DND-41 (cell line): ENCODE results near the gene PTPRN2.

ENCODE experiments used
- ATAC-seq: fragments of 200-7000 bp; cut with Tn5 transposase; 3 replicates; pipeline ENCODE4 v1.9.1; 2021; ENCODE audit warnings: low read depth; ENCODE audit not compliant: insufficient read depth
- DNase-seq: peaks from one replicate; pipeline ENCODE4 v3.0.0-alpha.2; 2020
- H2AFZ ChIP-seq: 2 replicates; pipeline ENCODE4 v1.6.0; 2012; ENCODE audit warnings: low read depth, low read length
- H3K27ac ChIP-seq: 2 replicates; pipeline ENCODE4 v1.5.1; 2012; ENCODE audit warnings: low read length, inconsistent platforms
- H3K27me3 ChIP-seq: fragments of 200-600 bp; sonication (generic); 2 replicates; pipeline ENCODE4 v1.6.0; 2012; ENCODE audit warnings: low read length, mild to moderate bottlenecking, inconsistent platforms; ENCODE audit not compliant: insufficient read depth, poor library complexity
- H3K36me3 ChIP-seq: 2 replicates; pipeline ENCODE4 v1.5.1; 2012; ENCODE audit warnings: low read length, inconsistent platforms; ENCODE audit not compliant: insufficient read depth
- H3K4me1 ChIP-seq: 2 replicates; pipeline ENCODE4 v1.5.1; 2012; ENCODE audit warnings: mild to moderate bottlenecking, low read length; ENCODE audit not compliant: insufficient read depth
- H3K4me2 ChIP-seq: 2 replicates; pipeline ENCODE4 v1.6.0; 2012; ENCODE audit warnings: mild to moderate bottlenecking, moderate library complexity, low read length, inconsistent platforms; ENCODE audit not compliant: insufficient read depth
- H3K4me3 ChIP-seq, 2 experiments: fragments of 200-600 bp in 1 of 2; shearing (Covaris generic) in 1 of 2; 2 replicates each; pipeline ENCODE4 v1.5.1; 2012 to 2016; ENCODE audit warnings: inconsistent platforms in 2 of 2, low read length in 2 of 2, mild to moderate bottlenecking in 2 of 2, low read depth in 1 of 2, moderate library complexity in 1 of 2
- H3K79me2 ChIP-seq: 2 replicates; pipeline ENCODE4 v1.6.0; 2012; ENCODE audit warnings: low read length, inconsistent platforms; ENCODE audit not compliant: insufficient read depth
- H3K9ac ChIP-seq: 2 replicates; pipeline ENCODE4 v1.6.0; 2012; ENCODE audit warnings: low read depth, mild to moderate bottlenecking, inconsistent platforms, low read length, moderate library complexity
- H3K9me3 ChIP-seq: 2 replicates; pipeline ENCODE4 v1.5.1; 2012; ENCODE audit warnings: low read length, moderate library complexity, mild to moderate bottlenecking, inconsistent platforms; ENCODE audit not compliant: insufficient read depth, severe bottlenecking
- H4K20me1 ChIP-seq: 2 replicates; pipeline ENCODE4 v1.6.0; 2012; ENCODE audit warnings: low read length; ENCODE audit not compliant: insufficient read depth
- EZH2 ChIP-seq: IDR thresholded peaks from 3 replicates; pipeline ENCODE4 v1.6.1; 2012; ENCODE audit warnings: borderline replicate concordance, low read depth, mild to moderate bottlenecking, moderate library complexity, low read length, inconsistent platforms; ENCODE audit not compliant: severe bottlenecking
- TF ChIP-seq, protein P1 (sequence below): IDR thresholded peaks from 2 replicates; pipeline ENCODE4 v1.5.1; 2012; ENCODE audit warnings: borderline replicate concordance, low read length, moderate library complexity, mild to moderate bottlenecking; ENCODE audit not compliant: poor library complexity, severe bottlenecking; ENCODE audit errors: extremely low read depth

Gene PTPRN2

DNA sequence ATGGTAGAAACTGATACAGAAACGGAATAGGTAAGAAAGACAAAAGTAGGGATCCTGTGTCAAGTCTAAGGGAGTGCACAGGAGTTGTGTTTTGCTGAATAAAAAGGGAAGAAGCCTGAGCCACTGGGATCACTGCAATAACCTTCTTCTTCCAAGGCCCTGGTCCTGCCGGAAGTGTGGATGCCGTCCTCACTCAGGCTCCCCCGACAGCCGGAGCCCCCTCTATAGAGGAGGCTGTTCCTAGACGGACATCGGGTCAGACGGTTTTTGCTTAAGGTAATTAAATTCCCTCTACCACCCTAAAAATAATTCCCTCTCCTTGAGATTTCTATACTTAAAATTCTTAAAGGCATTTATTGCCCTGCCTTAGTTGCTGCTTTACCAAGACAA, 566.9 kb downstream of the PTPRN2 start:
- Histone ChIP-seq H3K9me3 (no peaks in the 10 kb centered on the region), H4K20me1 (no peaks in the 10 kb centered on the region), H3K79me2 (no peaks in the 10 kb centered on the region), H3K27ac (no peak overlapping the region), H3K36me3 (no peaks in the 10 kb centered on the region), H3K4me2 (no peak overlapping the region), H3K4me1 (no peaks in the 10 kb centered on the region), H3K27me3 (no peaks in the 10 kb centered on the region), H2AFZ (no peak overlapping the region), H3K4me3 (no peak overlapping the region), H3K9ac (no peak overlapping the region)
- ATAC-seq (no peak), DNase-seq (no peak)
- TF ChIP-seq, protein P1, sequence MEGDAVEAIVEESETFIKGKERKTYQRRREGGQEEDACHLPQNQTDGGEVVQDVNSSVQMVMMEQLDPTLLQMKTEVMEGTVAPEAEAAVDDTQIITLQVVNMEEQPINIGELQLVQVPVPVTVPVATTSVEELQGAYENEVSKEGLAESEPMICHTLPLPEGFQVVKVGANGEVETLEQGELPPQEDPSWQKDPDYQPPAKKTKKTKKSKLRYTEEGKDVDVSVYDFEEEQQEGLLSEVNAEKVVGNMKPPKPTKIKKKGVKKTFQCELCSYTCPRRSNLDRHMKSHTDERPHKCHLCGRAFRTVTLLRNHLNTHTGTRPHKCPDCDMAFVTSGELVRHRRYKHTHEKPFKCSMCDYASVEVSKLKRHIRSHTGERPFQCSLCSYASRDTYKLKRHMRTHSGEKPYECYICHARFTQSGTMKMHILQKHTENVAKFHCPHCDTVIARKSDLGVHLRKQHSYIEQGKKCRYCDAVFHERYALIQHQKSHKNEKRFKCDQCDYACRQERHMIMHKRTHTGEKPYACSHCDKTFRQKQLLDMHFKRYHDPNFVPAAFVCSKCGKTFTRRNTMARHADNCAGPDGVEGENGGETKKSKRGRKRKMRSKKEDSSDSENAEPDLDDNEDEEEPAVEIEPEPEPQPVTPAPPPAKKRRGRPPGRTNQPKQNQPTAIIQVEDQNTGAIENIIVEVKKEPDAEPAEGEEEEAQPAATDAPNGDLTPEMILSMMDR: no peak
- TF ChIP-seq EZH2: no peak

DNA sequence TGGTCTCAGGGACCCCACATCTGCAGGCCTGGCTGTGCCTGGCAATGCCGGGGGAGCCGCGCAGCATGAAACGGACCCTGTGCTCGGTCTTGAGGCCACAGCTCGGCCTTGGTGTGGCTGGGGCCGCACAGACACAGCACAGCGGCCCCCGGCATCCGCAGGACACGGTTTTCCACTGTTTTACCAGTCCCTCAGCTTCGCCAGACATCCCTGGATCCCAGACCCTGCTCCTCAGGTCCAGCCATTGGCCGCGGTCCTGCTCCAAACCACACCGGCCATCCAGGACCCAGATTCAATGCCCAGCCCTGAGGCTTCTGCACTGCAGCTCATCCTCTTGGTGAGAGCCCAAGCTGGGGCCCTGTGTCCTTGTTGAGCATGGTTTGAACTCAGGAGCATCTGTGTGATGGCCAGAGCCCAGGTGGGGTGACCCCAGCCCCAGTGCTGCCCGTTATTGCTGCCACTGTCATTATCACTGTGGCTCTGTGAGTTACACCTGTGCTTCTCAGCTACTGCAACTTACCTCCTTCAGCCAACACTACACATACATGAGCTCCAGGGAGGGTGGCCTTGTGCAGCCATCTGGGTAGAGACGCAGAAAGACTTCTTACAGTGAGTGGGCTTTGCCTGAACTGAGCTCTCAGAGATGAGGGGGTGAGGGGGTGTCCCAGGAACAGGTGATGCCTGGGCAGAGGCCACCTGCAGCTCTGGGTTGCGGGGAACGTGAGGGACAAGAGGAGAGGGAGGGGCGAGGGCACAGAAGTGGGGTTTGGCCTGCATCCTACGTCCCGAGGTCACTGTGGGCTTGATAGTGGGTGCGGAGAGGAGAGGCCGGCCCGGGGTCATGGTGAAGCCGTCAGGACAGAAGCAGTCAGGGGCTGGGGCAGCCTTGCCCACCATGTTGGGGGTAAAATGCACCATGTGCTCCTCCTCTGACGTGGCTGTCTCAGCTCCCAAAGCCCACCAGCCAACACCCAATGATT, 567.6 kb downstream of the PTPRN2 start:
- H3K9ac ChIP-seq: no peak overlapping the region
- no peaks in the 10 kb centered on the region for H3K36me3 ChIP-seq
- H3K27ac ChIP-seq: no peak overlapping the region
- no peaks in the 10 kb centered on the region for H3K27me3 ChIP-seq
- H3K4me2 ChIP-seq: no peak overlapping the region
- no peak for ATAC-seq
- no peak overlapping the region for H3K4me3 ChIP-seq
- DNase-seq: no peak
- no peaks in the 10 kb centered on the region for H3K79me2 ChIP-seq
- H3K9me3 ChIP-seq: no peaks in the 10 kb centered on the region
- TF ChIP-seq EZH2: no peak
- TF ChIP-seq, protein P1: no peak
- H2AFZ ChIP-seq: no peak overlapping the region
- no peaks in the 10 kb centered on the region for H4K20me1 ChIP-seq
- no peaks in the 10 kb centered on the region for H3K4me1 ChIP-seq

GRCh38 chr7:158018971-158019645, 568.5 kb downstream of the PTPRN2 start:
- H3K4me1 ChIP-seq: no peaks in the 10 kb centered on the region
- H2AFZ ChIP-seq: no peak overlapping the region
- H3K9me3 ChIP-seq: no peaks in the 10 kb centered on the region
- TF ChIP-seq, protein P1: no peak
- TF ChIP-seq EZH2: no peak
- H3K4me3 ChIP-seq: no peak overlapping the region
- no peak for ATAC-seq
- no peaks in the 10 kb centered on the region for H3K36me3 ChIP-seq
- no peak overlapping the region for H3K27ac ChIP-seq
- no peaks in the 10 kb centered on the region for H4K20me1 ChIP-seq
- H3K27me3 ChIP-seq: no peaks in the 10 kb centered on the region
- no peaks in the 10 kb centered on the region for H3K79me2 ChIP-seq
- no peak overlapping the region for H3K4me2 ChIP-seq
- DNase-seq: no peak
- no peak overlapping the region for H3K9ac ChIP-seq
